H1 (cell line): ENCODE data around the gene NRN1.

ENCODE experiments used
- CTCF ChIP-seq, 3 experiments: IDR thresholded peaks; 1 replicate in 2 of 3; 2 replicates in 1 of 3; pipeline versions ENCODE4 v1.5.1 to v1.6.1; 2011; ENCODE audit warnings: low read length in 3 of 3, mild to moderate bottlenecking in 3 of 3, inconsistent platforms in 2 of 3, low read depth in 1 of 3, moderate library complexity in 1 of 3; ENCODE audit not compliant: insufficient read depth in 1 of 3; ENCODE audit errors: control extremely low read depth in 1 of 3
- EGR1 ChIP-seq: IDR thresholded peaks from 2 replicates; pipeline ENCODE4 v1.6.1; 2011; ENCODE audit warnings: low read depth, low read length, borderline replicate concordance
- EZH2 ChIP-seq: fragments of 200-600 bp; sonication (generic); IDR thresholded peaks from 2 replicates; pipeline ENCODE4 v1.7.1; 2012; ENCODE audit warnings: low read depth, mild to moderate bottlenecking, moderate library complexity, low read length, inconsistent platforms; ENCODE audit not compliant: severe bottlenecking
- MAX ChIP-seq: IDR thresholded peaks from 2 replicates; pipeline ENCODE4 v1.6.1; 2012; ENCODE audit warnings: inconsistent platforms
- POLR2A ChIP-seq, 2 experiments: IDR thresholded peaks; 1 replicate in 1 of 2; 2 replicates in 1 of 2; pipeline ENCODE4 v1.6.1; 2011; ENCODE audit warnings: low read depth in 2 of 2, low read length in 2 of 2, mild to moderate bottlenecking in 2 of 2; ENCODE audit errors: control extremely low read depth in 1 of 2
- SIRT6 ChIP-seq: IDR thresholded peaks from one replicate; pipeline ENCODE4 v1.7.1; 2012; ENCODE audit warnings: low read length, inconsistent platforms

- no peak for TF ChIP-seq POLR2A (IDR thresholded peaks at IDR 0.05; ENCODE audit: control extremely low read depth in 1 of 2, low read depth in 2 of 2, low read length in 2 of 2)
- TF ChIP-seq EGR1, result no peak
- TF ChIP-seq CTCF (IDR thresholded peaks at IDR 0.05; ENCODE audit: control extremely low read depth in 1 of 3, insufficient read depth in 1 of 3, low read depth in 1 of 3, low read length in 3 of 3), result no peak
- no peak for TF ChIP-seq MAX
- no peak for TF ChIP-seq EZH2
- no peak for TF ChIP-seq SIRT6
Observed at GRCh38 chr6:5968817-5969734, 37.6 kb downstream of the NRN1 start.
